Body of pancreas (tissue), 4 donors: ENCODE measurements around the gene RPS6KA2. TPM values are rescaled to one million over a fixed set of nuclear protein-coding genes. Genes with fewer than 3 reads are reported as not detected.

Experiments
- ATAC-seq: fragments of 150-250 bp; one replicate; pipeline ENCODE4 v1.9.1; 2016
- DNase-seq, 4 donors: peaks; one replicate each; pipeline ENCODE4 v3.0.0-alpha.2; 2019
- H3K27ac ChIP-seq, 4 donors: fragments of 200-600 bp; sonication (generic); 1 replicate in 3 of 4; 2 replicates in 1 of 4; pipeline versions ENCODE4 v1.5.1 to v1.6.1; 2016 to 2019; ENCODE audit warnings: mild to moderate bottlenecking in 1 of 4, mixed read lengths in 1 of 4, moderate library complexity in 1 of 4
- H3K27me3 ChIP-seq, 2 donors: fragments of 200-600 bp; sonication (generic); one replicate each; pipeline ENCODE4 v1.6.0; 2016; ENCODE audit warnings: mild to moderate bottlenecking in 1 of 2
- H3K36me3 ChIP-seq, 2 donors: fragments of 200-600 bp; sonication (generic); replicated peaks in 1 of 2; 2 replicates each; pipeline ENCODE4 v1.5.1; 2016; ENCODE audit warnings: low read depth in 2 of 2; ENCODE audit not compliant: insufficient read depth in 1 of 2
- H3K4me1 ChIP-seq: fragments of 200-600 bp; sonication (generic); one replicate; pipeline ENCODE4 v1.6.0; 2016
- H3K4me3 ChIP-seq, 2 donors: fragments of 200-600 bp; sonication (generic); 1 replicate in 1 of 2; 2 replicates in 1 of 2; pipeline ENCODE4 v1.5.1; 2016 to 2019
- H3K9me3 ChIP-seq, 3 donors: fragments of 200-600 bp; sonication (generic); 1 replicate in 2 of 3; 2 replicates in 1 of 3; pipeline ENCODE4 v1.5.1; 2016
- CTCF ChIP-seq, 7 experiments: fragments of 450-650 bp in 4 of 7; fragments of 200-600 bp in 3 of 7; sonication (generic) in 3 of 7; IDR thresholded peaks; one replicate each; pipeline ENCODE4 v1.5.1; 2016 to 2019; ENCODE audit warnings: antibody characterized with exemption in 7 of 7
- POLR2A ChIP-seq, 3 donors: fragments of 450-650 bp; IDR thresholded peaks; one replicate each; pipeline ENCODE4 v1.6.1; 2016; ENCODE audit warnings: antibody characterized with exemption in 3 of 3, mild to moderate bottlenecking in 2 of 3
- WGBS, 2 donors: methylation state at CpG; one replicate each; pipeline ENCODE4 v1.1.5; 2017; 5-methylcytosine and 5-hydroxymethylcytosine counted together
- intact Hi-C: fragments of 100-400 bp; cut with DNase I; formaldehyde crosslinking; loops from one replicate; pipeline ENCODE4 v1.15.1; 2023
- total RNA-seq, 2 donors: library from RNA; depleted of rRNA; stranded (reverse); fragments of >200 nt; gene quantifications; one replicate each; pipeline ENCODE4 v1.1.0, GENCODE V29; 2016

The RPS6KA2 gene
- total RNA-seq, 2 donors from 2014 or later = 24.4 to 53.7 TPM

- ATAC-seq = no peak
- WGBS, 2 donors = 88 to 92% methylated on average over 25 of the region's 25 CpGs
- peaks cover 0 to 7% of the 10 kb centered on the region in 2 donors for H3K36me3 ChIP-seq
These were observed 119.1 kb downstream of the RPS6KA2 start for GRCh38 chr6:166507809-166508564.

GRCh38 chr6:166507380-166507779 lies 119.7 kb downstream of the RPS6KA2 start:
- H3K27ac ChIP-seq = no peak overlapping the region
- WGBS, 2 donors = 96 to 97% methylated on average over 2 of the region's 2 CpGs
- H3K4me1 ChIP-seq = no peaks in the 10 kb centered on the region
- no peaks in the 10 kb centered on the region for H3K9me3 ChIP-seq
- no peak for TF ChIP-seq POLR2A (IDR thresholded peaks at IDR 0.05)
- no peak for TF ChIP-seq CTCF (IDR thresholded peaks at IDR 0.05)
- intact Hi-C loops = no loop called here
- no peak overlapping the region for H3K4me3 ChIP-seq
- ATAC-seq (no peak), DNase-seq (no peak)
- no peaks in the 10 kb centered on the region for H3K27me3 ChIP-seq
- H3K36me3 ChIP-seq = peaks cover 0 to 7% of the 10 kb centered on the region in 2 donors

More at GRCh38 chr6:166507809-166508564, 119.1 kb downstream of the RPS6KA2 start:
- no peak for TF ChIP-seq CTCF (IDR thresholded peaks at IDR 0.05)
- no peaks in the 10 kb centered on the region for H3K4me1 ChIP-seq
- intact Hi-C loops = no loop called here
- H3K9me3 ChIP-seq = no peaks in the 10 kb centered on the region
- no peak for DNase-seq
- no peak overlapping the region for H3K27ac ChIP-seq
- no peaks in the 10 kb centered on the region for H3K27me3 ChIP-seq
- H3K4me3 ChIP-seq = no peak overlapping the region

DNA sequence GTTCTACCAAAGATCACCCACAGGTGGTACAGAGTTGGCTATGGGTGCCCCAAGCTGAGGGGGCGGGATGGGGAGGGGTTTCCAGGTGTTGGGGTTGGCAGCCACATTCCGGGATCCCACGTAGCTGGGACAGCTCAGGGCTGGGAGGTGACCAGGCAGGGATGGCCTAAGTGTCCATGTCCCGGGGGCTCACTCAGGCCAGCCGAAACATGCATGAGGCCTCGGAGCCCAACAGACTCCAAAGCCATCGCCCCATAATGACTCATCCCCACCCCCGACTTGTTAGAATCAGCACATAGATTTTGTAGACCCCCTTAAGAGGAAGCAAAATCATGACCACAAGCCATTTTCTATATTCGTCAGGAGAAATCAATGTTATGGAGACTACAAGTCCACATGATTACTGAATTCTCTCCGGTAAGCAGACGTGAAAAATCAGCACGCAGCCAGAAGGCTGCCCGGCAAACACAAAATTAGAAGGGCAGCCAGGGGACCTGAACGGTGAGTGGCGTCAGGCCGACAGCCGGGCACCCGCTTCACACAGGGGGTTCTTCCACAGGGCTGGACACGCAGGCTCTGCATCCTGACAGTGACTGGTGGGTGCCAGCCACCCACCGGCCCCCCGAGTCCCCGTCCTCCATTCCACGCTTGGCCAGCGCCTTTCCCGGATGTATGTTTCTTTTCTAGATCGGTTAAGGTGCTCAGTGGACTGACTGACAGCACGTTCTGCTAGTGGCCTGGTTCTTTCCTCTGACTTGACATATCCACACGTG lies 121.7 kb downstream of the RPS6KA2 start:
- ATAC-seq (no peak), DNase-seq (no peak)
- WGBS, 2 donors = 93 to 97% methylated on average over 26 to 27 of the region's 28 CpGs
- H3K27me3 ChIP-seq = no peaks in the 10 kb centered on the region
- no peaks in the 10 kb centered on the region for H3K4me1 ChIP-seq
- H3K4me3 ChIP-seq = no peak overlapping the region
- no peak for TF ChIP-seq CTCF (IDR thresholded peaks at IDR 0.05)
- no peak for TF ChIP-seq POLR2A (IDR thresholded peaks at IDR 0.05)
- no peaks in the 10 kb centered on the region for H3K9me3 ChIP-seq
- peaks cover 0 to 7% of the 10 kb centered on the region in 2 donors for H3K36me3 ChIP-seq
- H3K27ac ChIP-seq = no peak overlapping the region
- intact Hi-C loops = no loop called here

DNA sequence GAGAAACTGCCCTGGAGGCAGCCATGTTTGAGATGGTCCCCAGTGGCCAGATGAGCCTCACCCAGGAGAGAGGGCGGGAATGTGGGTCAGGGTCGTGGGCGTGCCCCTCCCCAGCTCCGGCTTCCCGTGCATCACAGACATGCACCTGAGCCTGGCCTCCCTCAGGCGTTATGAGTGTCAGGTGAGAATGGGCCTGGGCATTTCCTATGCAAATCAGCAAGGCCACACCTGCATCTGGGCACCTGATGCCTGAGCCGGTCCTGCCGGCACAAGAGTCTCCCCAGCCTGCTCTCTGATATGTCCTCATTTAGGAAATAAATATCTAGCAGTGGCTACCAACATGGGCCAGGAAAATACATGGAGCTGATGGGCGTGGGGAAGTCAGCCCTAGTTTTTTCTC lies 123.0 kb downstream of the RPS6KA2 start:
- H3K36me3 ChIP-seq = peaks cover 0 to 7% of the 10 kb centered on the region in 2 donors
- intact Hi-C loops = no loop called here

More for the DNA sequence above, 123.0 kb downstream of the RPS6KA2 start:
- ATAC-seq = no peak
- 85 to 95% methylated on average over 5 to 9 of the region's 9 CpGs for WGBS, 2 donors
- H3K27me3 ChIP-seq = no peaks in the 10 kb centered on the region
- DNase-seq = no peak
- H3K4me3 ChIP-seq = no peak overlapping the region
- H3K9me3 ChIP-seq = no peaks in the 10 kb centered on the region
- no peaks in the 10 kb centered on the region for H3K4me1 ChIP-seq
- H3K27ac ChIP-seq = no peak overlapping the region
- TF ChIP-seq CTCF (IDR thresholded peaks at IDR 0.05) = no peak
- TF ChIP-seq POLR2A (IDR thresholded peaks at IDR 0.05) = no peak
